Calu3 (cell line): ENCODE data around the gene MAP3K4. TPM values are rescaled to one million over a fixed set of nuclear protein-coding genes. Genes with fewer than 3 reads are reported as not detected.

Experiments
- BruUV-seq: library from RNA; stranded (reverse); fragments of 400-500 nt; replicated peaks from 2 replicates; lab custom pipeline; 2021; lab: Mats Ljungman, UMichigan
- CTCF ChIA-PET: fragments of 300-600 bp; sonication (Branson Sonifier 250); formaldehyde crosslinking; loops from one replicate; lab custom pipeline; 2022; ENCODE audit warnings: antibody characterized with exemption; lab: Charles Lee
- DNase-seq: peaks from one replicate; pipeline ENCODE4 v3.0.0; 2022
- H3K27ac Mint-ChIP-seq: one replicate; pipeline ENCODE4 v1.8.0; 2022; ENCODE audit warnings: mixed read lengths; ENCODE audit not compliant: unreplicated experiment
- H3K27me3 Mint-ChIP-seq: one replicate; pipeline ENCODE4 v1.8.0; 2022; ENCODE audit warnings: mixed read lengths; ENCODE audit not compliant: unreplicated experiment
- H3K36me3 Mint-ChIP-seq: one replicate; pipeline ENCODE4 v1.8.0; 2022; ENCODE audit warnings: mild to moderate bottlenecking, moderate library complexity, mixed read lengths; ENCODE audit not compliant: insufficient read depth, unreplicated experiment
- H3K4me1 Mint-ChIP-seq: one replicate; pipeline ENCODE4 v1.8.0; 2022; ENCODE audit warnings: mild to moderate bottlenecking, low read depth, mixed read lengths; ENCODE audit not compliant: unreplicated experiment
- H3K4me3 Mint-ChIP-seq: one replicate; pipeline ENCODE4 v1.8.0; 2022; ENCODE audit warnings: mild to moderate bottlenecking, low read depth, moderate library complexity, mixed read lengths; ENCODE audit not compliant: unreplicated experiment
- H3K9me3 Mint-ChIP-seq: one replicate; pipeline ENCODE4 v1.8.0; 2022; ENCODE audit warnings: low read depth, mixed read lengths; ENCODE audit not compliant: unreplicated experiment
- intact Hi-C: fragments of 100-400 bp; cut with micrococcal nuclease; formaldehyde crosslinking; loops from one replicate; pipeline ENCODE4 v1.10.0; 2022; ENCODE audit not compliant: unreplicated experiment
- total RNA-seq: library from RNA; stranded (reverse); gene quantifications from 2 replicates; pipeline ENCODE4 v1.2.3, GENCODE V29; 2022
- TF ChIP-seq, protein P1 (sequence below): fragments of 200-600 bp; IDR thresholded peaks from one replicate; pipeline ENCODE4 v1.8.0; 2022; ENCODE audit warnings: antibody characterized with exemption; ENCODE audit not compliant: unreplicated experiment

The MAP3K4 gene
- total RNA-seq, 1 experiment from 2014 or later, result 62.2 TPM

DNA sequence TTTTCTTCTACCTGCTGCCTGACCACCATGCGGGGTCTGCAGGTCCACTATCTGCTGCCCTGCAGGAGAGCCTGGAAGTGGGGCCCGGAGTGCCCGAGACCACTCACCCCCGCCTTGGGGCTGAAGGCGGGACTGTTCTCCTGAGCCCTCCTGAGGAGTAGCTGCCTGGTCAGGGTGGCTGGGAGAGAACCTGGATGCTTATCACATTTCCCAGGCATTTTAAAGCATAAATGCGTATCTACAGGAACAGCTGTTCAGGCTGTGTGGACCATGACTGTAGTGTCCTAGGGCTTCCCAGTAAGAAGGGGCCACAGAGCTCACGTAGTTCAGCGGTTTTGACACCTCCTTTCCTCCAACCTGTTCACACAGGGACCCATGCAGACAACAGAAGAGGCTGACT, 159.0 kb downstream of the MAP3K4 start:
- CTCF ChIA-PET, result interaction anchor here (0.6 kb wide), 1 partner anchor 137 kb away, joined by 7 read pairs; no protein-coding TSS in a partner anchor
- H3K9me3 Mint-ChIP-seq, result no peaks in the 10 kb centered on the region
- BruUV-seq, result no TSS peak
- H3K36me3 Mint-ChIP-seq, result peaks cover 8% of the 10 kb centered on the region
- no peak overlapping the region for H3K27ac Mint-ChIP-seq
- TF ChIP-seq, protein P1, sequence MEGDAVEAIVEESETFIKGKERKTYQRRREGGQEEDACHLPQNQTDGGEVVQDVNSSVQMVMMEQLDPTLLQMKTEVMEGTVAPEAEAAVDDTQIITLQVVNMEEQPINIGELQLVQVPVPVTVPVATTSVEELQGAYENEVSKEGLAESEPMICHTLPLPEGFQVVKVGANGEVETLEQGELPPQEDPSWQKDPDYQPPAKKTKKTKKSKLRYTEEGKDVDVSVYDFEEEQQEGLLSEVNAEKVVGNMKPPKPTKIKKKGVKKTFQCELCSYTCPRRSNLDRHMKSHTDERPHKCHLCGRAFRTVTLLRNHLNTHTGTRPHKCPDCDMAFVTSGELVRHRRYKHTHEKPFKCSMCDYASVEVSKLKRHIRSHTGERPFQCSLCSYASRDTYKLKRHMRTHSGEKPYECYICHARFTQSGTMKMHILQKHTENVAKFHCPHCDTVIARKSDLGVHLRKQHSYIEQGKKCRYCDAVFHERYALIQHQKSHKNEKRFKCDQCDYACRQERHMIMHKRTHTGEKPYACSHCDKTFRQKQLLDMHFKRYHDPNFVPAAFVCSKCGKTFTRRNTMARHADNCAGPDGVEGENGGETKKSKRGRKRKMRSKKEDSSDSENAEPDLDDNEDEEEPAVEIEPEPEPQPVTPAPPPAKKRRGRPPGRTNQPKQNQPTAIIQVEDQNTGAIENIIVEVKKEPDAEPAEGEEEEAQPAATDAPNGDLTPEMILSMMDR, result no peak
- H3K27me3 Mint-ChIP-seq, result no peaks in the 10 kb centered on the region
- intact Hi-C loops, result loop anchor here (10.0 kb wide), 1 partner anchor 124 kb away; the partner anchor contains the start of gene AGPAT4
- no peaks in the 10 kb centered on the region for H3K4me1 Mint-ChIP-seq
- no peak for DNase-seq
- no peak overlapping the region for H3K4me3 Mint-ChIP-seq

DNA sequence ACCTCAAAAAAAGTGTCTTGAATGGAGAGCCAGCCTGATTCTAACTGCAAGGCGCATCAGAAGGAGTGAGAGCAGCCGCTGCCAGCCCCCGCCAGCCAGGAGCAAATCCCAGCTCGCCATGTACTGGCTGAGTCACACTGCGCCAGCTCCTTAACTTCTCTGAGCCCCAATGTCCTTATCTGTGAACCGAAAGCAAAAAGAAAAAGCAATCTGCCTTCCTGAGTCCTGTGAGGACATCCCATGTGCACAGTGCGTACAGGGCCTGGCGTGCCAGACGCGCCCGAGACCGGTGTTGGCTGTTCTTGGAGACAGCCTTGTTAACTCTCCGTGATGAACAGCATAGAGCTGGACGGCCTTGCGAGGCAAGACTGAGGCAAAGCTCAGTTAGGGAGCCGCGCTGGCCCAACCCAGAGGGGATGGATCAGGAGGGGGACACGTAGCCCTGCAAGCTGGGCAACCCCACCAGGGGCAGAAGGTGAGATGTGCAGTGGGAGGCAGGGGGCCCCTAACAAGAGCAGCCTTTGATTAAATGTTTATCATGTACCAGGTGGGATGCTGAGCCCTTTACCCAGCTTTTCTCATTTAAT, 159.6 kb downstream of the MAP3K4 start:
- Mint-ChIP-seq H3K9me3 (no peaks in the 10 kb centered on the region), H3K27me3 (no peaks in the 10 kb centered on the region), H3K4me1 (no peaks in the 10 kb centered on the region), H3K36me3 (peaks cover 8% of the 10 kb centered on the region), H3K4me3 (no peak overlapping the region), H3K27ac (no peak overlapping the region)
- no peak for DNase-seq
- intact Hi-C loops, result loop anchor here (10.0 kb wide), 1 partner anchor 124 kb away; the partner anchor contains the start of gene AGPAT4
- CTCF ChIA-PET, result interaction anchor here (0.6 to 0.7 kb wide), 2 partner anchors 137 to 222 kb away, joined by 3 to 7 read pairs; no protein-coding TSS in a partner anchor
- BruUV-seq, result no TSS peak
- TF ChIP-seq, protein P1, result no peak

DNA sequence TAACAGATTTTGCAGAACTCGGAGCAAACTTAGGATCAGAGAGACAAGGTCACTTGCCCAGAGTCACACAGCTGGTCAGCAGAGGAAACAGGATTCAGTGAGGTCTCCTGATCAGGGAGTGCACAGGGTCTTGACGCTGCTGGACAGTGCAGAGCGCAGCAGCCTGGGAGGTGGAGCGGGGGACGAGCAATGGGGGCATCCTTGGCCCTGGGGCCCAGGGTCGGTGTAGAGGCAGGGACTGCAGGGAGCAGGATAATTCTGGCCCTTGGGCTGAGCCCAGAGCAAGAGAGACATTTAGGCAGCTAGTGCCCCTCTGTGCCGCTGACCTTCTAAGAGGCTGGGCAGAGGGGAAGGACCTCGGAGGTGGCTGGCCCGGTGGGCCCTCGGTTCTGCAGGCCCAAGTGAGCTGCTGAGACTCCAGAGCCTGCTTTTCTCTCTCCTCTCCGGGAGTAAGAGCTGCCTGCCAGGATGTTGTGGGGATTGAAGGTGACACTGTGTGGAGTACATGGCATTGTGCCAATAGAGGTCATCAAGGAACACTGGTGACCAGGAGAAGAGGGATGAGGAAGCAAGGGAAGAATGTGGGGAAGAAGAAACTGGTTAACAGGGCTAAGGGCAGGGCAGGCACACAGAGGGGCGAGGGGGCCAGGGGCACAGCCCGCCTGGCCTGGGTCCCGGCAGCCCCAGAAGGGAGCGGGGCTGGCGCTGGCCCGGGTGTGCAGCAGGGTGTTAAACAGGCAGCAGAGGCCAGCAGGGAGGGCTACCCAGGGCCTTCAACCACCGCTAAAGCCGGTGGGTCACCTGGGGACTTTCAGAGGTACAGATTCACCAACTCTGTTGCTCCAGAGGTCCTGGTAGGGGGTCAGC, 160.3 kb downstream of the MAP3K4 start:
- Mint-ChIP-seq H3K27me3 (no peaks in the 10 kb centered on the region), H3K27ac (no peak overlapping the region), H3K9me3 (peaks cover under 1% of the 10 kb centered on the region), H3K4me3 (no peak overlapping the region), H3K4me1 (no peaks in the 10 kb centered on the region), H3K36me3 (peaks cover 8% of the 10 kb centered on the region)
- BruUV-seq, result no TSS peak
- DNase-seq, result no peak
- TF ChIP-seq, protein P1, result no peak
- CTCF ChIA-PET, result no interaction called here
- intact Hi-C loops, result loop anchor here (10.0 kb wide), 1 partner anchor 123 kb away; the partner anchor contains the start of gene AGPAT4

DNA sequence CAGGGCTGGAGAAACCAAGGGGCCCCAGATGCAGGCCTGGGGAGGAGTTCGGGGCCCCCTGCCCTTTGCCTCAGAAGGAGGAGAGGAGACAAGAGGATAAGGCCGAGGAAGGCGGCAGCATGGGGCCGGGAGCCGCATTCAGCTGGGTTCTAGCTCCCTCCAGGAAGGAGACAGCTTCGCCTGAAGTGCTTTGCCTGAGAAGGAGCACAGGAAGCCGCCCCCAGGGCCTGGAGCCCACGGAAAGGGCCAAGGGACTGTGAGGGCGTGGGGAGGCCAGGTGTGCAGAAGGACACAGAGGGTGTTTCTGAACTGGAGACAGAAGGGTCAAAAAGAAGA, 160.9 kb downstream of the MAP3K4 start:
- CTCF ChIA-PET, result interaction anchor here (0.6 kb wide), 1 partner anchor 221 kb away, joined by 3 read pairs; no protein-coding TSS in a partner anchor
- H3K27ac Mint-ChIP-seq, result no peak overlapping the region
- no peaks in the 10 kb centered on the region for H3K27me3 Mint-ChIP-seq
- BruUV-seq, result no TSS peak
- H3K4me3 Mint-ChIP-seq, result no peak overlapping the region
- TF ChIP-seq, protein P1, result no peak
- peaks cover 8% of the 10 kb centered on the region for H3K36me3 Mint-ChIP-seq
- peaks cover 2% of the 10 kb centered on the region for H3K9me3 Mint-ChIP-seq
- no peaks in the 10 kb centered on the region for H3K4me1 Mint-ChIP-seq
- no peak for DNase-seq
- intact Hi-C loops, result loop anchor here (10.0 kb wide), 1 partner anchor 122 kb away; the partner anchor contains the start of gene AGPAT4
